Tibial nerve (tissue), 4 donors: Measurements from ENCODE around the gene DNAJC4. TPM values are rescaled to one million over a fixed set of nuclear protein-coding genes. Genes with fewer than 3 reads are reported as not detected.

Experiments
- DNase-seq, 2 donors: peaks; one replicate each; pipeline ENCODE4 v3.0.0-alpha.2; 2019; ENCODE audit warnings: low spot score in 2 of 2
- H3K27ac ChIP-seq, 4 donors: fragments of 200-600 bp; sonication (generic) in 3 of 4; one replicate each; pipeline ENCODE4 v1.5.1; 2017 to 2019; ENCODE audit warnings: mild to moderate bottlenecking in 1 of 4
- H3K27me3 ChIP-seq, 2 donors: fragments of 200-600 bp; sonication (generic) in 1 of 2; one replicate each; pipeline versions ENCODE4 v1.5.1 to v1.6.0; 2017 to 2019
- H3K36me3 ChIP-seq, 3 donors: fragments of 200-600 bp; sonication (generic); one replicate each; pipeline ENCODE4 v1.5.1; 2018 to 2019
- H3K4me1 ChIP-seq, 4 donors: fragments of 200-600 bp; sonication (generic) in 3 of 4; one replicate each; pipeline ENCODE4 v1.5.1; 2017 to 2019
- H3K4me3 ChIP-seq, 4 donors: fragments of 200-600 bp; sonication (generic) in 3 of 4; one replicate each; pipeline ENCODE4 v1.5.1; 2017 to 2019; ENCODE audit warnings: mild to moderate bottlenecking in 1 of 4, moderate library complexity in 1 of 4
- H3K9me3 ChIP-seq, 4 donors: fragments of 200-600 bp; sonication (generic) in 3 of 4; one replicate each; pipeline ENCODE4 v1.5.1; 2017 to 2019
- EP300 ChIP-seq, 2 donors: sonication (generic); formaldehyde crosslinking; IDR thresholded peaks; one replicate each; pipeline ENCODE4 v1.6.1; 2017; ENCODE audit warnings: antibody characterized with exemption in 2 of 2, mild to moderate bottlenecking in 1 of 2
- POLR2A ChIP-seq, 2 donors: fragments of 450-650 bp; IDR thresholded peaks; one replicate each; pipeline ENCODE4 v1.6.1; 2017; ENCODE audit warnings: antibody characterized with exemption in 2 of 2, mild to moderate bottlenecking in 2 of 2, moderate library complexity in 2 of 2
- WGBS, 2 donors: methylation state at CpG; one replicate each; pipeline ENCODE4 v1.1.5; 2018; 5-methylcytosine and 5-hydroxymethylcytosine counted together
- total RNA-seq, 4 donors: library from RNA; depleted of rRNA; stranded (reverse); fragments of >200 nt; gene quantifications; one replicate each; pipeline ENCODE4 v1.1.0, GENCODE V29; 2016
- TF ChIP-seq, protein P1 (sequence below), 5 experiments: fragments of 200-600 bp in 3 of 5; fragments of 450-650 bp in 2 of 5; sonication (generic) in 3 of 5; IDR thresholded peaks; one replicate each; pipeline ENCODE4 v1.5.1; 2016 to 2019; ENCODE audit warnings: antibody characterized with exemption in 5 of 5, mild to moderate bottlenecking in 3 of 5, moderate library complexity in 2 of 5

DNAJC4 gene
- total RNA-seq, 4 donors from 2014 or later = 20.1 to 42.0 (median 25.8) TPM

DNA sequence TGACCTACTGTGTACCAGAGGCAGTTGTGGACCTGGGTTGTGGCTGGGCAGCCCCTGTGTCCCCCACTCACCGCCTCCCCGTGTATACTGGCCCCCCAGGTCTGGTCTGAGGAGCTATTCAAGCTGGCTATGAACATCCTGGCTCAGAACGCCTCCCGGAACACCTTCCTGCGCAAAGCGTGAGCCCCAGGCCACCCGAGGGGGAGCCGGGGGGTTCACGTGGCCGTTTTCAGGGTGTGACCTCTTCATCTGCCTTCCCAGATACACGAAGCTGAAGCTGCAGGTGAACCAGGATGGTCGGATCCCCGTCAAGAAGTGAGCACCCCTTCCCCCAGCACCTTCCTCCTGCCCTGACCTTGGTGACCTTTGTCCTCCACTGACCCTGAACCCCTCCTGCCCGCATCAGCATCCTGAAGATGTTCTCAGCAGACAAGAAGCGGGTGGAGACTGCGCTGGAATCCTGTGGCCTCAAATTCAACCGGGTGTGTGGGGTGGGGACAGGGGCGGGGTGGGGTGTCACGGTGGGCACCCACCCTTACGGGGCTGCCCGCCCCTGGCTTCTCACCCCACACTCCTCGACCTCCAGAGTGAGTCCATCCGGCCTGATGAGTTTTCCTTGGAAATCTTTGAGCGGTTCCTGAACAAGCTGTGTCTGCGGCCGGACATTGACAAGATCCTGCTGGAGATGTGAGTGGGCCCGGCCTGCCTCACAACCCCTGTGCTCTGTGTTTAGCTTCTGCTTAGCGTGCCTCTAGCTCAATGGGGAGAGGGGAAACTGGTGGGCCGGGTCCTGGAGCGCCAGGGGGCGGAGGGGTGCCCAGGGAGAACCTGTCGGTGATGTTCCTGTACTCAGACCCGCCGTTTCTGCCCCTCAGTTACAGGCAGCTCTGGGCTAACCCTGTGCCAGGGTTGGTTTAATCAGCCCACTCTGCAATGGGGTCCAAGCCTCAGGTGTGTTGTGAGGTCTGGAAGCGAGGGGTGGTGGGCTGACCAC lies 25.1 kb downstream of the DNAJC4 start:
- Histone ChIP-seq H3K9me3 (no peaks in the 10 kb centered on the region), H3K4me1 (peaks cover 0 to 32% (median 20%) of the 10 kb centered on the region in 4 donors), H3K36me3 (peaks cover 0 to 61% (median 6%) of the 10 kb centered on the region in 3 donors), H3K4me3 (no peak overlapping the region), H3K27ac (no peak overlapping the region), H3K27me3 (no peaks in the 10 kb centered on the region)
- no peak for DNase-seq
- WGBS, 2 donors = 84 to 91% methylated on average over 17 to 28 of the region's 35 CpGs
- TF ChIP-seq EP300 (IDR thresholded peaks at IDR 0.05) (no peak), POLR2A (IDR thresholded peaks at IDR 0.05) (no peak)
- TF ChIP-seq, protein P1, sequence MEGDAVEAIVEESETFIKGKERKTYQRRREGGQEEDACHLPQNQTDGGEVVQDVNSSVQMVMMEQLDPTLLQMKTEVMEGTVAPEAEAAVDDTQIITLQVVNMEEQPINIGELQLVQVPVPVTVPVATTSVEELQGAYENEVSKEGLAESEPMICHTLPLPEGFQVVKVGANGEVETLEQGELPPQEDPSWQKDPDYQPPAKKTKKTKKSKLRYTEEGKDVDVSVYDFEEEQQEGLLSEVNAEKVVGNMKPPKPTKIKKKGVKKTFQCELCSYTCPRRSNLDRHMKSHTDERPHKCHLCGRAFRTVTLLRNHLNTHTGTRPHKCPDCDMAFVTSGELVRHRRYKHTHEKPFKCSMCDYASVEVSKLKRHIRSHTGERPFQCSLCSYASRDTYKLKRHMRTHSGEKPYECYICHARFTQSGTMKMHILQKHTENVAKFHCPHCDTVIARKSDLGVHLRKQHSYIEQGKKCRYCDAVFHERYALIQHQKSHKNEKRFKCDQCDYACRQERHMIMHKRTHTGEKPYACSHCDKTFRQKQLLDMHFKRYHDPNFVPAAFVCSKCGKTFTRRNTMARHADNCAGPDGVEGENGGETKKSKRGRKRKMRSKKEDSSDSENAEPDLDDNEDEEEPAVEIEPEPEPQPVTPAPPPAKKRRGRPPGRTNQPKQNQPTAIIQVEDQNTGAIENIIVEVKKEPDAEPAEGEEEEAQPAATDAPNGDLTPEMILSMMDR (IDR thresholded peaks at IDR 0.05) = no peak

DNA sequence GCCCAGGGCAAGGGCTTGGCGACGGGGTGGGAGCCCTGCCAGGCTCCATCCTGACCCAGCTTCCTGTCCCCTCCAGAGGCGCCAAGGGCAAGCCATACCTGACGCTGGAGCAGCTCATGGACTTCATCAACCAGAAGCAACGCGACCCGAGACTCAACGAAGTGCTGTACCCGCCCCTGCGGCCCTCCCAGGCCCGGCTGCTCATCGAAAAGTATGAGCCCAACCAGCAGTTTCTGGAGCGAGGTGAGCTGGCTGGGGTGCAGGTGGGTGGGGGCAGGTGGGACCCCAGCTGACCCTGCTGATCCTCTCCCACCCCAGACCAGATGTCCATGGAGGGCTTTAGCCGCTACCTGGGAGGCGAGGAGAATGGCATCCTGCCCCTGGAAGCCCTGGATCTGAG lies 26.0 kb downstream of the DNAJC4 start:
- Histone ChIP-seq H3K4me1 (peaks cover 0 to 25% (median 13%) of the 10 kb centered on the region in 4 donors), H3K9me3 (no peaks in the 10 kb centered on the region), H3K27me3 (no peaks in the 10 kb centered on the region), H3K36me3 (peaks cover 0 to 67% (median 6%) of the 10 kb centered on the region in 3 donors), H3K27ac (no peak overlapping the region), H3K4me3 (no peak overlapping the region)
- WGBS, 2 donors = 75 to 93% methylated on average over 5 to 13 of the region's 15 CpGs
- DNase-seq = no peak
- TF ChIP-seq, protein P1 (IDR thresholded peaks at IDR 0.05) = no peak
- TF ChIP-seq EP300 (IDR thresholded peaks at IDR 0.05) (no peak), POLR2A (IDR thresholded peaks at IDR 0.05) (no peak)

DNA sequence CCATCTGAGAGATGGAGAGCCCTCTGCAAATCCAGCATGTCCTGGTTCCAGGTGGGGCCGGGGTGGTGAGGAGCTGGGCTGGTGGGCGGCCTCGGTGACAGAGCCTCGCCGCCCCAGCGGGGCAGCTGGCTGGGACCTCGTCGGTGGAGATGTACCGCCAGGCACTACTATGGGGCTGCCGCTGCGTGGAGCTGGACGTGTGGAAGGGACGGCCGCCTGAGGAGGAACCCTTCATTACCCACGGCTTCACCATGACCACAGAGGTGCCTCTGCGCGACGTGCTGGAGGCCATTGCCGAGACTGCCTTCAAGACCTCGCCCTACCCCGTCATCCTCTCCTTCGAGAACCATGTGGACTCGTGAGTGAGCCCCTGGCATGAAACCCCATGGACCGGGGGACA lies 28.0 kb downstream of the DNAJC4 start:
- no peak overlapping the region for H3K4me3 ChIP-seq
- no peak for TF ChIP-seq EP300 (IDR thresholded peaks at IDR 0.05)
- TF ChIP-seq, protein P1 (IDR thresholded peaks at IDR 0.05) = no peak
- peaks cover 0 to 9% (median under 1%) of the 10 kb centered on the region in 4 donors for H3K4me1 ChIP-seq
- no peaks in the 10 kb centered on the region for H3K9me3 ChIP-seq
- H3K27ac ChIP-seq = no peak overlapping the region
- peaks cover 0 to 88% (median 6%) of the 10 kb centered on the region in 3 donors for H3K36me3 ChIP-seq
- DNase-seq = no peak
- H3K27me3 ChIP-seq = no peaks in the 10 kb centered on the region
- 80 to 88% methylated on average over 17 to 24 of the region's 24 CpGs for WGBS, 2 donors

DNA sequence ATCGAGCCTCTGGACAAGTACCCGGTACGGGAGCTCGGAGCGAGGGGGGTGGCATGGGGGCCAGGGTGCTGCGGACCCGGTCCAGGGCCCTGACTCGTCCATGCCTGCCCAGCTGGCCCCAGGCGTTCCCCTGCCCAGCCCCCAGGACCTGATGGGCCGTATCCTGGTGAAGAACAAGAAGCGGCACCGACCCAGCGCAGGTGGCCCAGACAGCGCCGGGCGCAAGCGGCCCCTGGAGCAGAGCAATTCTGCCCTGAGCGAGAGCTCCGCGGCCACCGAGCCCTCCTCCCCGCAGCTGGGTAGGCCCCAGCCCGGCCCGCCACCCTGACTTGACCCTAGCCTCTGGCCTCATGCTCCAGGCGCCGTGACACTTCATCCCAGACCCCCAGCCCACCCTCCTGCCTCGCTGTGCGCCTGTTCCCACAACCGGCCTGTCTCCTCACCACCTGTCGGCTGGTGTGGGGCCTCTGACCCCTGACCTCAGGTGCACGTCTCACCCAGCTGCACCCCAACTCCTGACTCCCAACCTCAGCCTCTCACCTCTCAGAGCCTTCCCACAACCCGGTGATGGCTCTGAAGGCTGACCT lies 28.7 kb downstream of the DNAJC4 start:
- Histone ChIP-seq H3K4me3 (no peak overlapping the region), H3K27ac (no peak overlapping the region), H3K36me3 (peaks cover 0 to 95% (median 6%) of the 10 kb centered on the region in 3 donors), H3K27me3 (no peaks in the 10 kb centered on the region), H3K9me3 (no peaks in the 10 kb centered on the region), H3K4me1 (peaks cover 0 to 2% (median 0%) of the 10 kb centered on the region in 4 donors)
- no peak for DNase-seq
- no peak for TF ChIP-seq POLR2A (IDR thresholded peaks at IDR 0.05)
- no peak for TF ChIP-seq EP300 (IDR thresholded peaks at IDR 0.05)
- TF ChIP-seq, protein P1 (IDR thresholded peaks at IDR 0.05) = no peak
- 88 to 90% methylated on average over 25 to 32 of the region's 32 CpGs for WGBS, 2 donors
